ENCODE results near the gene PCSK6.

Gene PCSK6

GRCh38 chr15:101276501-101277037, 212.9 kb downstream of the PCSK6 start:
- in situ Hi-C loops (cut with HindIII; ENCODE audit: low pct_ligation_motif_present, low sequenced_read_pairs), result no loop called here
- H3K27me3 ChIP-seq (replicated peaks), result no peaks in the 10 kb centered on the region
- H3K27ac ChIP-seq, result peak overlapping the region; percentile 88
- peak; percentile 44 for DNase-seq
- TF ChIP-seq, protein P1, sequence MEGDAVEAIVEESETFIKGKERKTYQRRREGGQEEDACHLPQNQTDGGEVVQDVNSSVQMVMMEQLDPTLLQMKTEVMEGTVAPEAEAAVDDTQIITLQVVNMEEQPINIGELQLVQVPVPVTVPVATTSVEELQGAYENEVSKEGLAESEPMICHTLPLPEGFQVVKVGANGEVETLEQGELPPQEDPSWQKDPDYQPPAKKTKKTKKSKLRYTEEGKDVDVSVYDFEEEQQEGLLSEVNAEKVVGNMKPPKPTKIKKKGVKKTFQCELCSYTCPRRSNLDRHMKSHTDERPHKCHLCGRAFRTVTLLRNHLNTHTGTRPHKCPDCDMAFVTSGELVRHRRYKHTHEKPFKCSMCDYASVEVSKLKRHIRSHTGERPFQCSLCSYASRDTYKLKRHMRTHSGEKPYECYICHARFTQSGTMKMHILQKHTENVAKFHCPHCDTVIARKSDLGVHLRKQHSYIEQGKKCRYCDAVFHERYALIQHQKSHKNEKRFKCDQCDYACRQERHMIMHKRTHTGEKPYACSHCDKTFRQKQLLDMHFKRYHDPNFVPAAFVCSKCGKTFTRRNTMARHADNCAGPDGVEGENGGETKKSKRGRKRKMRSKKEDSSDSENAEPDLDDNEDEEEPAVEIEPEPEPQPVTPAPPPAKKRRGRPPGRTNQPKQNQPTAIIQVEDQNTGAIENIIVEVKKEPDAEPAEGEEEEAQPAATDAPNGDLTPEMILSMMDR (IDR thresholded peaks at IDR 0.05; ENCODE audit: low read depth, low read length, missing control alignments), result peak; percentile 65
- peaks cover 50% of the 10 kb centered on the region for H3K36me3 ChIP-seq (replicated peaks)
- H3K4me3 ChIP-seq (ENCODE audit: low read depth, low read length), result peak overlapping the region; percentile 93

DNA sequence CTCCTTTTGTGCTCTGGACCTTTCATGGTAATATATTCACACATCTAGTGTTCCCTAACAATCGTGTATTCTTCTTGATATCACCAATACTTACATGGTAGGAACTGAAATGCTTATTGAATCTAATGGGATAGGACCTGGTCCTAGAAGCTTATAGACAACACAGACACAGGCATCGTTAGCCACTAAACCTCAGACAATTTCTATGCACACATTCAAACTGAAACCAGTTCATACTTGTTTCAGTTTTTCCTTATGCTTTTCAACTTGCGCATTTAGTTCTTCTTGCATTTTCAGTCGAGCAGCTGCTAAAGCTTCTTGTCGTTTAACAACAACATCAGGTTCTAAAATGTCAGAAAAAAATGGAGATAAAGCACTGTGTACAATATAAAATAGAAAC, 214.5 kb downstream of the PCSK6 start:
- no peak for DNase-seq
- H3K36me3 ChIP-seq (replicated peaks), result peaks cover 56% of the 10 kb centered on the region
- no peaks in the 10 kb centered on the region for H3K27me3 ChIP-seq (replicated peaks)
- H3K4me3 ChIP-seq (ENCODE audit: low read depth, low read length), result no peak overlapping the region
- TF ChIP-seq, protein P1 (IDR thresholded peaks at IDR 0.05; ENCODE audit: low read depth, low read length, missing control alignments), result no peak
- no peak overlapping the region for H3K27ac ChIP-seq
- in situ Hi-C loops (cut with HindIII; ENCODE audit: low pct_ligation_motif_present, low sequenced_read_pairs), result no loop called here

- in situ Hi-C loops (cut with HindIII; ENCODE audit: low pct_ligation_motif_present, low sequenced_read_pairs), result no loop called here
- Histone ChIP-seq H3K27ac (no peak overlapping the region), H3K36me3 (replicated peaks) (peaks cover 69% of the 10 kb centered on the region), H3K27me3 (replicated peaks) (no peaks in the 10 kb centered on the region), H3K4me3 (ENCODE audit: low read depth, low read length) (no peak overlapping the region)
- DNase-seq, result no peak
- TF ChIP-seq, protein P1 (IDR thresholded peaks at IDR 0.05; ENCODE audit: low read depth, low read length, missing control alignments), result no peak
Observed at GRCh38 chr15:101273534-101273933, 216.0 kb downstream of the PCSK6 start.

DNA sequence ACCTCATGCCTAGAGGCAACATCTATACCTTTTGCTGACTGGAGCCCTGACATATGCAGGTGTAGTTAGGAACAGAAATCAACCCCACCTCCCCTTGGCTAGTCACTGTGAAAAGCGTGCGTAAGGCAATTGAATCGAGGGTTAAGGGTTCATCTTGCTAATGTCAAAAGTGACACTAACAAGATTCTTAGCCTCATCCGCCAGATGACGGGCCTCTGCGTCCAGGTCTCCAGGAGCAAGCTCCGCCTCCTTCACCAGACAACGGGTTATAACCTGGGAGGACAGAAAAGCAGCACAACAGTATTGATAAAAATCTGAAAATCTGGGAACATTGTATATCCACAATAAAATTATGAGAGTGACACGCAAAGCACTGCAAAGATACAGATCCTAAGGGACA, 216.9 kb downstream of the PCSK6 start:
- TF ChIP-seq, protein P1 (IDR thresholded peaks at IDR 0.05; ENCODE audit: low read depth, low read length, missing control alignments), result no peak
- no peak overlapping the region for H3K4me3 ChIP-seq (ENCODE audit: low read depth, low read length)
- H3K36me3 ChIP-seq (replicated peaks), result peaks cover 69% of the 10 kb centered on the region
- no peak overlapping the region for H3K27ac ChIP-seq
- in situ Hi-C loops (cut with HindIII; ENCODE audit: low pct_ligation_motif_present, low sequenced_read_pairs), result no loop called here
- no peak for DNase-seq
- H3K27me3 ChIP-seq (replicated peaks), result no peaks in the 10 kb centered on the region

- in situ Hi-C loops (cut with HindIII; ENCODE audit: low pct_ligation_motif_present, low sequenced_read_pairs), result no loop called here
- TF ChIP-seq, protein P1 (IDR thresholded peaks at IDR 0.05; ENCODE audit: low read depth, low read length, missing control alignments), result peak; percentile 65
- Histone ChIP-seq H3K4me3 (ENCODE audit: low read depth, low read length) (no peak overlapping the region), H3K27ac (no peak overlapping the region), H3K36me3 (replicated peaks) (peaks cover 61% of the 10 kb centered on the region), H3K27me3 (replicated peaks) (no peaks in the 10 kb centered on the region)
- DNase-seq, result no peak
Observed at GRCh38 chr15:101269479-101270223, 219.9 kb downstream of the PCSK6 start.

Measured in brain microvascular endothelial cell (primary cell).